Kidney tubule cell (primary cell): ENCODE results near the gene ZBTB47.

Experiments used
- DNase-seq: peaks from one replicate; pipeline ENCODE4 v3.0.0-alpha.2; 2018; ENCODE audit warnings: low spot score

Gene ZBTB47

DNA sequence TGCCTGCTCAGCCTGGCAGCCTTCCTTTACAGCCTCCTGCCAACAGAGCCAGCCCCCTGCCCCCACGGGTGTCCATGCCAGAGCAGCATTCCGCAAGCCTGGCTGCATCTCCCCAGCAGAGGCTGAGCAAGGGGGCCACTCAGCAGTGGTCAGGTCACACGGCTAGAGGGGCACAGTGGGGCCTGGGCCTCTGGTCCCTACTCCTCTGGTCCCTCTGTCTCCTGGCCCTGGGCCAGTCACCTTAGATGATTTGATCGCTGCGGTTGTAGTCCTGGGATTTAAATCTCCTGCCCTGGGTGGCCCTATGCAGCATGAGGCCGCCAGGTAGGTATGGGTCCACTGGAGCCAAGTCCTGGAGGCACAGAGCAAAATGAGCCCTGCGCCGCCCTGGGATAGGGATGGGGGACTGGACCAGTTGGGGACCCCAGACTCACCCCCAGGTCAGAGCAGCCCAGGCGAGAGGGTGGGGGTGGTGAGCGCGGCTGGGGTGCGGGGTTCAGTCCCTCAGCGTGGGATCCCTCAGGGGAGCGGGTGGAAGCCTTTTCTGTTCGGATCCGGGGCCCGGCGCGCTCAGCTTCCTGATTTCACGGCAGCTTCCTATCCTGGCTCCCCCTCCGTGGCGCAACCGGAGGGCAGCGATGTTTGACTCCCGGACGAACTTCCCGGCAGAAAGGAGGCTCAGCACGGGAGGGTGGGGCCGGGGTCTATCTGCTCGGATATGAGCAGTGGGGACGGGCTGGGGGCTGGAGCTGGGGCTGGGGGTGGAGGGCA lies at the start of gene ZBTB47:
Gene ZBTB47 (plus strand): TSS at position 138 of the 771 bp plus-strand sequence. CDS start 4,659 bp downstream, outside the sequence.
- peak; percentile 57 for DNase-seq

DNA sequence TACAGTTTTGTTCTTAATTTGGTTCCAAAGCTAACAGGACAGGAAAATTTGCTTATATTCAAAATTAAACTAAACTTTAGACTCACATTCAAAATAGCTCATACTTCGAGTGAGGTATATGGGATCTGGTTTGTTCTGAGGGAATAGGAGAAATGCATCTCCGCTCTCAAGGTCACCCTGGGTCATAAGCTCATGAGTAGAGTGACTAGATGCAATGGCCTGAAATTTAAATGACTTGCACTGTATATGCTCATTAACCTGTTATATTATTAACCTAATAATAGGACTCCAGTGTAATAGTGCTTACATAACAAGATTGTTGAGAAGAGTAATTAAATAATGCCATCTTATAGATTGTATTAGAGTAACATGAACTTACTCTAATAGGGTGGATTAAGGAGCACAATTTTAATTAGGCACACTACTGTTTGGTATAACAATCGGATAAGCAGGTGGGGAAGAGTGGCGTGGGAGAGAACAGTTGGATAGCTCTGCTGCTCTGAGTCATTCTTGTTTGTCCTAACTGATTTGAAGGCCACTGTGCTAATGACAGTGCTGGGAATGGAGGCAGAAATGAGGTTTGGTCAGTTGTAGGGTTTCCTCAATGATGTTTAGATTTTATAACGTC lies 47.8 kb upstream of the ZBTB47 start:
- DNase-seq, result peak; percentile 12

DNA sequence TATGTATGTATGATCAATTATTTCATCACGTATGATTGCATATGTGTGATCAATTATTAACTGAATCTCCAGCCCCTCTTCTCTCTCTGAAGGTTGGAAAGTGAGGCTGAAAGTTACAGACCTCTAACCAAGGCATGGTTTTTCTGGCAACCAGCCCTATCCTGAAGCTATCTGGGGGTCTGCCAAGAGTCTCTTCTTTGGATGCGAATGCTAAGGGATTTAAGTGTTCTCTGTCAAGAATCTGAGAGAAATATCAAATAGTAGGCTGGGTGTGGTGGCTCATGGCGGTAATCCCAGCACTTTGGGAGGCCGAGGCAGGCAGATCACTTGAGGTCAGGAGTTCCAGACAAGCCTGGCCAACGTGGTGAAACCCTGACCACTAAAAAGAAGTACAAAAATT lies 44.9 kb upstream of the ZBTB47 start:
- no peak for DNase-seq

DNA sequence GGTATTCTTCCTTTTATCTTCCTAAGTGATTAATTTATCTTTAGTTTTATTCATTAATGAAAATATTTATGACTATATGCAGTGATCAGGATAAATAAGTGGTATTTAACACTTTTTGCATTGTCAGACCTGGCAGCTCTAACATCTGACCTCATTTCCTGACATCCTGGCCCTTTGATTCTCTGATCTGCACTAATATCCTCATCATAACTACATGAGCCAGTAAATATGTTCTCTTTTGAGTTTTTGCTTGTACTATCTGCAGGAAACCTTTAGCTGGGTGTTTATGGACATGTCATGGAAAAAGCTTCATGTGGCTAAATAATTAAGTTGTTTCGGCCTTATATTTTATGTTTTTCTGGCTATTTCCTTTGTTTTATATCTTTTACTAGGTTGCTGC lies 42.5 kb upstream of the ZBTB47 start:
- no peak for DNase-seq

DNA sequence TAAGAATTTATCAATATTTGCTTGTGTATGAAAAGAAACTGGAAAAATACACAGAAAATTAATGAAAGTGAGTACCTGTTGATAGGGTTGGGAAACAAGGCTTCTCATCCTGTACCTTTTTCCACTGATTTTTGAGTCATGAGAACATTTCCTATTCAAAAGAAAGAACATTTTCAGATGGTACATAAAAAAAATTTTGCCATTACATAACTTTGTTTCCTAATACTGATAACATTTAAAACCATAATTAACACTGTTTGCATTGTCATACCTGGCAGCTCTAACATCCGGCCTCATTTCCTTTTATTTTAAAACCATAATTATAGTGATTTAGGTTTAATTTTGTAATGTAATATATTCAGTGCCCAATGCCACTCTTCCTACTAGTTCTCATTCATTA lies 41.3 kb upstream of the ZBTB47 start:
- no peak for DNase-seq

DNA sequence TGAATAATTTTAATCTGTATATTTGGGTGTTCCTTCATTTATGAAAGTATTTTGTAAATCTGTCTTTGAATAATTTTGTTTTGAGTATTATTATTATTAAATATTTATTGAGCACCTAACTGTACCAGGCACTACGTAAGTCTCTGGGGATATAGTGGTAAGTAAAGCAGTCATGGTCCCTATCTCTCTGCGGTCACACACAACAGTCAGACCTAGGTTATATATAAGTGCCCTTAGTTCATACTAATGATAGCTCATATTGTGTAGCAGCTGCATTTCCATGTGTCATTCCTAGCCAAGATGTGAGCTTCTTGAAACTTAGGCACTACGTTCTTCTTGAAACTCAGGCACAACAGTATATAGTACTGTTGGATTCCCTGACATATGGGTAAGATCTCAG lies 40.6 kb upstream of the ZBTB47 start:
- no peak for DNase-seq

DNA sequence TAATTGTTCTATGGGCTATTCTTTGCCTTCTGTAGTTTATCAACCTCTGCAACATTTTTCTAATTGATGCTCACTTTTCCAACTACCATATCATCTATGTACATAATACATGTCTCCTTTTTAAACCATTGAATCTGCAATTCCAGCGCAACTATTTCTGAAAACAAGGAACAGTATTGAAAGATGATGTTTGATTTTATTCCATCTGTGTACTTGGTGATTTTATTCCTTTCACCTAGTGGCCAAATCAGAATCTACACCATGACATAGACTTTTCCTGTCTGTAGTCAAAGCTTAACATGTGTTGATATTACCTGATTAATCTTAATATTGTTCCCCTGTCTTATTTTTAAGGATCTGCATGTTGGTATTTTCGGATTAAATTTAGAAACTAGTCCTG lies 40.0 kb upstream of the ZBTB47 start:
- DNase-seq, result no peak

DNA sequence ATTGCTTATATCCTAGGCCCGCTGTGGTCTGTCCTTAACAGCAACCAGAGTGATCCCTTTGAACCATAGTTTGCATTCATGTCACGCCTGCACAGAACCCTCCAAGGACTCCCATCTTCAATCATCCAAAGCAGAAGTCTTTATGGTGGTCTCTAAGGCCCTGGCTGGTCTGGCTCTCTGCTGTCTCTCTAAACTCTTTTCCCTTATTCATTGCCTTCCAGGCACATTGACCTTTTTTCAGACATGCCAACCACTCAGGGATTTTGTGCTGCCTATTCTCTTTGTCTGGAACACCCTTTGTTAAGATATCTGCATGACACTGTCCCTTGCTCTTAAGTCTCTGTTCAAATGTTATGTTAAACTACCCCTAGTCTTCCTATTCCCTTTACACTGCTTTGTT lies 21.9 kb upstream of the ZBTB47 start:
- no peak for DNase-seq

DNA sequence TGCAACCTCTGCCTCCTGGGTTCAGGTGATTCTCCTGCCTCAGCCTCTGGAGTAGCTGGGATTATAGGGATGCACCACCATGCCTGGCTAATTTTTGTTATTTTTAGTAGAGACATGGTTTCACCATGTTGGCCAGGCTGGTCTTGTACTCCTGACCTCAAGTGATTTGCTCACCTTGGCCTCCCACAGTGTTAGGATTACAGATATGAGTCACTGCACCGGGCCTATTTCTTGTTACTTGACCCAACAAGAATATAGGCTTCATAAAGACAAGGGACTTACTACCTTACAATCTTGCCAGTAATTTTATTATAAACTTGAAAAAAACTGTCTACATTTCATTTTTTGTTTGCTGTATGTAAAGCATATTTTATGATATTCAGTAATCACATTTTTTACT lies 21.4 kb upstream of the ZBTB47 start:
- DNase-seq, result peak; percentile 59

DNA sequence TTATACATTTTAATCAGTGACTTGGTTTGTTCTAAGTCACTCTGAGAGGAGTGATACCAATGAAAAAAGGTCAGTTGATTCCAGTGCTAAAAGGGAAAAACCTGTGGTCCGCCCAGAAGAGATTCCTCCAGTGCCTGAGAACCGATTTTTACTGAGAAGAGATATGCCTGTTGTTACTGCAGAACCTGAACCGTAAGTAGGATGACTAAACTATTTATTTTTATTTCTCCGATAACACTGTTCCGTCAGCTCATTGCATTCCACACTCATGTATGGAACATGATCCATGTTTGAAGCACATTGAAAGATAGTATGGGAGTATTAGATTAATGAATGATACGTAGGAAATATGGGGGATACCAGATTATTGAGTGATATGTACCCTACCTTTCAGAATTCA lies 20.0 kb upstream of the ZBTB47 start:
- no peak for DNase-seq

DNA sequence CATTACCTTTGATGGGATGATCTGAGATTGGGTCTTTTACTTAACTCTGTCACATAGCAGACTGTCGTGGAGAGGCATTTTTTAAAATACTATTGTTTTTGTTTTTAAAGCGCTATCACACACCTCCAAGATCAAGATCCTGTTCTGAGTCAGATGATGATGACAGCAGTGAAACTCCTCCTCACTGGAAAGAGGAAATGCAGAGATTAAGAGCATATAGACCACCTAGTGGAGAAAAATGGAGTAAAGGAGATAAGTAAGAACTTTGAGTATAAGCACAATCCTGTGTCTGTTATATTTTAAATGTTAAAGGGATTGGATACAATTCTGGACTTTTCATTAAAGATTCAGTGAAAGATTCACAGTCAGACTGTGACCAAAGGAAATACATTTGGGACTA lies 18.4 kb upstream of the ZBTB47 start:
- DNase-seq, result peak; percentile 52

DNA sequence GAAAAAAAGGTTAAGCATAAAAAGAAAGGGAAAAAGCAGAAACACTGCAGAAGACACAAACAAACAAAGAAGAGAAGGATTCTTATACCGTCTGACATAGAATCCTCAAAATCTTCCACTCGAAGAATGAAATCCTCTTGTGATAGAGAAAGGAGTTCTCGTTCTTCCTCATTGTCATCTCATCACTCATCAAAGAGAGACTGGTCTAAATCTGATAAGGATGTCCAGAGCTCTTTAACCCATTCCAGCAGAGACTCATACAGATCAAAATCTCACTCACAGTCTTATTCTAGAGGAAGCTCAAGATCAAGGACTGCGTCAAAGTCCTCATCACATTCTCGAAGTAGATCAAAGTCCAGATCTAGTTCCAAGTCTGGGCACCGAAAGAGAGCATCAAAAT lies 16.5 kb upstream of the ZBTB47 start:
- DNase-seq, result no peak

DNA sequence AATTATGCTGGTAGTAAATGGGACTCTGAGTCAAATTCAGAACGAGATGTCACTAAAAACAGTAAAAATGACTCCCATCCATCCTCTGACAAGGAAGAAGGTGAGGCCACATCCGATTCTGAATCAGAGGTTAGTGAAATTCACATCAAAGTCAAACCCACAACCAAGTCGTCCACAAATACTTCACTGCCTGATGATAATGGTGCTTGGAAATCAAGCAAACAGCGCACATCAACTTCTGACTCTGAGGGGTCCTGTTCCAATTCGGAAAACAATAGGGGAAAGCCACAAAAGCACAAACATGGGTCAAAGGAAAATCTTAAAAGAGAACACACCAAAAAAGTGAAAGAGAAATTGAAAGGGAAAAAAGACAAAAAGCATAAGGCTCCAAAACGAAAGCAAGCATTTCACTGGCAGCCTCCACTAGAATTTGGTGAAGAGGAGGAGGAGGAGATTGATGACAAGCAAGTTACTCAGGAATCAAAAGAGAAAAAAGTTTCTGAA lies 15.1 kb upstream of the ZBTB47 start:
- DNase-seq, result no peak

DNA sequence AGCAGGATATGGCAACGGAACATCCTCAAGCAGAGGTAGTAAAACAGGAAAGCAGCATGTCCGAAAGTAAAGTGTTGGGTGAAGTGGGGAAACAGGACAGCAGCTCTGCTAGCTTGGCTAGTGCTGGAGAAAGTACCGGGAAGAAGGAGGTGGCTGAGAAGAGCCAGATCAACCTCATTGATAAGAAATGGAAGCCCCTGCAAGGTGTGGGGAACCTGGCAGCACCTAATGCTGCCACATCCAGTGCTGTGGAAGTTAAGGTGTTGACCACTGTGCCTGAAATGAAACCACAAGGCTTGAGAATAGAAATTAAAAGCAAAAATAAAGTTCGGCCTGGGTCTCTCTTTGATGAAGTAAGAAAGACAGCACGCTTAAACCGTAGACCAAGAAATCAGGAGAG lies 14.3 kb upstream of the ZBTB47 start:
- DNase-seq, result no peak

DNA sequence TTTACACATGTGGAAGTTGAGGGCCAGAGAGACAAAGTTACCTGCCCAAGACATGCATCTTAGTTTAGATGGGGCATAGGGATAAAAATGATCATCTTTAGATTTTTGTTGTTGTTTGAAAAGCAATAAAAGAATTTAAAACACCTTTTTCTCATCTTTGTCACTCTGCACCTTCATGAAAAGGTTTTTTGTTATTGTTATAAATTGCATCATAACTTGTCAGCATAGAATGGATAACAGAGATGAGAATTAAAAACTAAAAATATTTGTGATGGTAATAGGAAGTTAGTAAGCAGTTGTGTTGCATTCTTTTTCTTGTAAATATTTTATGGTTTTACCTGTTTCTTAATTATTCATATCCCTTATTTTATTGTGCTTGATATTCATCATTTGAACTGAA lies 13.4 kb upstream of the ZBTB47 start:
- DNase-seq, result no peak

DNA sequence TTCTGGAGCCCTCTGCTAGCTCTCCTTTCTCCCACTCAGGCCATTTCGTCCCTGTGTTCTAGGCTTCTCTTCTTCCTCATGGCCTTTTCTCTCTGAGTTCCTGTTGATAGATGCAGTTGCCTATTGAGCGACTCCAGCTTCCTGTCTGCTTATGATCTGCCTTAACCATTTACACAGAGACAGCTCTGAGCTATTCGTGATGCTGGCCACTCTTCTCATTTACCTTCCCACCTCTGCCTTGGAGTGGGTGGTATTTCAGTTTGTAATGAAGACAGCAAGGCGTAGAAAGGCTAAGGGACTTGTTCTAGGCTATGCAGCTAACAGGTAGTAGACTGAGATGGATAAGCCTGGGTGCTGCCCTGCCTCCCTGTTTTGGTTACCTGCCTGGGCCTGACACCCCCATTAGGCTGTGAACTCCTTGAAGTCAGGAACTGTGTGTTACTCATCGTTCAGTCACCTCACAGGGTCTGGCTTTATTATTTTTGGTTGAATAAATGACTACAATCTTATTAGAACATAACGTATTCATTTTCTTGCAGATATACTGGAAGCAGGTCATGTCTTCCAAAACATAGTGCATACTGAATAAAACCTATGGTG lies 12.6 kb upstream of the ZBTB47 start:
- DNase-seq, result no peak

DNA sequence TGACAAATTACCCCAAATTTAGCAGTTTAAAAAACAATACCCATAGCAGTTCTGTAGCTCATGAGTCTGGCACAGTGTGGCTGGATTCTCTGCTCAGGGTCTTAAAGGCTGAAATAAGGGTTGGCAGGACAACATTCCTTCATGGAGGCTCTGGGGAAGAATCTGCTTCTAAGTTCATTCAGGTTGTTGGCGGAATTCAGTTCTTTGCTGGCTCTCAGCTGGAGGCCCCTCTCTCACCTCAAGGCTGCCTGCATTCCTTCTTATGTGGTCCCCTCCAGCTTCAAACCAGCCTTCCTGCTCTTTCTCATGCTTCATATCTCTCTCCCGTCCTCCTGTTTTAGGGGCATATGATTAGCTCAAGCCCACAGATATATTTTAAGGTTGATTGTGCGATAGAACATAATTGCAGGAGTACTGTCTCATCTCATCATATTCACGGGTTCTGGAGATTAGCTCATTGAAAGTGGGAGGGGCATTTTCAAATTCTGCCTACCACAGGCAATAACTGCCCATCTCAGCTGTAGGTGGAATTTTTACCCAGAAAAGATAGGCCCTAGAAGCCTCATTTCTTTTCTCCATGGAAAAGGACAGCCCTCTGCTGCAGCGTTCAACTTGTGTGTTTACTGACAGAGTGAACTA lies 5.6 kb upstream of the ZBTB47 start:
- DNase-seq, result no peak

DNA sequence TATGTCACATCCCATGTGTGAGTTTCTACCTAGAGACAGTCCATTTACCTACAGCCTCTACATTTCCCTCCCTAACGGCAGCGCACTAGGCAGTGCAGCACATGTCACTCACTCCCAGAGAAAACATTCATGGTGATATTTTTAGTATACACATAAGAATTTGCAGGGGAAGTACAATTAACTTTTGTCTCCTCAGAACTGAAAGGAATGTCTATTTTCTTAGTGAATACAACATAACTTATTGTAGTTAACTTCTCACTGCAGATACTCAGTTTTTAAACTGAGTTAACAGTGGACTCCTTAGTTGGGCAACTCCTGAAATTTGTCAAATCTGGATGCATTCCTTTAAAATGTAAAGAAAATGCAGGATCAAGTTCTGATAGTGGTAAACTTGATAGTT lies 4.5 kb upstream of the ZBTB47 start:
- no peak for DNase-seq

DNA sequence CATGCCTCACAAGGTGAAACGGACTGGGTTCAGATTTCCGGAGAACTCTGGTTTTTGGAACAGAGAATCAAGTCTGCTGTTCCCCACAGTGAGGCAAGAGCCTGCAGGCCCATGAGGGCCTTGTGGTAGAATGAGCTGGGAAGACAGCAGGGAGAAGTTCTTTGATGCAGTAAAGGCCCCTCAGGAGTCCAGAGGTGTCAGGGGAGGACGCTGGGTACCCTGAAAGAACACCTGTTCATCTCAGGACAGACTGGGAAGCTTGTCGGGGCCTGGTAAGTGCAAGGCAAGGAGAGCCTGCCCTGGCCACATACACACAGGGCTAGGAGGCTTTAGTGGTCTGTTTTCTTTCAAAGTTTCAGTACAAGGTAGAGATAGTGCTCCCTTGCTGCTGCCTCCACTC lies 3.7 kb upstream of the ZBTB47 start:
- no peak for DNase-seq

DNA sequence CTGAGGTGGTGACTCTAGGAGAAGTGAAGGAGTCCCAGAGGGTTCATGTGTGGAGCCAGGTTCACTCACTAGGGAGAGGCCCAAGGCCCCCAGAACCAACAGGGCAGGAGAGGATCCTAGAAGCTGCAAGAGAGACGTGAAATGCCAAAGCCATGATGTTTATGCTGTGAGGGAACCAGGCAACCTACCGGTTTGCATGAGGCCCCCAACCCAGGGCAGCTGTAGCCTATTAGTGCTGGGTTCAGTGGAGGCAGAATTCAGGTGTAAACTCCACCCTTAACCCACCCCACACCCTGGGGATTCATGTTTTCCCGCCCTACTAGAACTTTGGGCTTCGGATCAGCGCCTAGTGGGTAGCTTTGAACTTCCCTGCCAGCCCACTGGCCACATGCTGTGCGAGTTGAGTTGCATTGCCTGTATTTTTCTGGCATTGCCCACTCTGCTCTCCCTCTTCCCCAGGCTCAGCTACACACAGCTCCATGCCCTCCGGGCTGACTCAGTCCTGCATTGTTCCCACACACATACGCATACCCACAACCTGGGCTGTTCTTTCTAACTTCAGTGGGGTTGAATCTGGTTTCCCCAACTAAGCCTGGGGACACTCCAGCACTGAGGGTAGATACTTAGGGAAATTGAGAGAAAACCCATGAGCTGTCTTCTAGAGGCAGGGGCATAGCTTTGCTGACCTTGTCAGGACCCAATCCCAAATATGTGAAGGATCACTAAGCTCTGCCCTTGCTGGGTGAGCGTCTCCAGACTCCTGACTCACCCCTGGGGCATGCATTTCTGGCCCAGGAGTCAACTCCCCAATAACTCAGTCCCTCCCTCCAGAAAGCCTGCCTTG lies 2.0 kb upstream of the ZBTB47 start:
- peak; percentile 83 for DNase-seq

DNA sequence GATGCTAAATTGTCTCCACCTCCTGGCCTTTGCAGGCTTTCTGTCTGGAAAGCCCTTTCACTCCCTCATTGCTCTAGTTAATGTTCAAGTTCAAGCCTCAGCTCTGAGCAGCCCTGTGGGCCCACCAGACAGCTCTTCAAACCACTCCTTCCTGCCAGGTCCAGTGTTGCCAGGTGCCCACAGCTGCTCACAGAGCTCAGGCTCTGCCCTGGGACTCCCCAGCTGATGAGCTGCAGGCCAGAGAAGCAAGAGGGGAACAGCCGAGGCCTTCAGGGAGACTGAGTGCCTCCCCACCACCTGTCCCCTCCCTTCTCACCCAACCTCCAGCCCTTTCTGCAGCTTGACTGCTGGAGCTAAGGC lies 1.3 kb upstream of the ZBTB47 start:
- DNase-seq, result peak; percentile 52
